Measurements from ENCODE around the gene PERM1.
"Not testable (repeated sequence)": the region's sequence is repeated elsewhere in the genome, so short reads cannot be mapped to it uniquely, and the experiment has no call there.

Gene PERM1

DNA sequence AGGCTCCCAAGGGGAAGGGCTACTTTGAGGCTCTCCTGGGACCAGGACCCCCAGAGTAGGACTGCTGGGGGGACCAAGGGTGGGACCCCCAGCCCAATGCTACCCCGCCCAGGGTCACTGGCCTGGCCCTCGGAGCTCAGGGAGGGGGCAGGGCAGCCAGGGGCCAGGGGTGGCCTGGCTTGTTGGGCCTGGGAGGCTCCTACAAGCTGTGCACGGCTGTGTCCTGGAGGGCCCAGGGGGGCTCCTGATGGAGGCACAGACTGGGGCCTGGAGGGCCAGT lies 15.8 kb upstream of the PERM1 start:
- DNase-seq: no peak

- no peak for DNase-seq
These were observed 15.2 kb upstream of the PERM1 start for GRCh38 chr1:996851-997712.

DNA sequence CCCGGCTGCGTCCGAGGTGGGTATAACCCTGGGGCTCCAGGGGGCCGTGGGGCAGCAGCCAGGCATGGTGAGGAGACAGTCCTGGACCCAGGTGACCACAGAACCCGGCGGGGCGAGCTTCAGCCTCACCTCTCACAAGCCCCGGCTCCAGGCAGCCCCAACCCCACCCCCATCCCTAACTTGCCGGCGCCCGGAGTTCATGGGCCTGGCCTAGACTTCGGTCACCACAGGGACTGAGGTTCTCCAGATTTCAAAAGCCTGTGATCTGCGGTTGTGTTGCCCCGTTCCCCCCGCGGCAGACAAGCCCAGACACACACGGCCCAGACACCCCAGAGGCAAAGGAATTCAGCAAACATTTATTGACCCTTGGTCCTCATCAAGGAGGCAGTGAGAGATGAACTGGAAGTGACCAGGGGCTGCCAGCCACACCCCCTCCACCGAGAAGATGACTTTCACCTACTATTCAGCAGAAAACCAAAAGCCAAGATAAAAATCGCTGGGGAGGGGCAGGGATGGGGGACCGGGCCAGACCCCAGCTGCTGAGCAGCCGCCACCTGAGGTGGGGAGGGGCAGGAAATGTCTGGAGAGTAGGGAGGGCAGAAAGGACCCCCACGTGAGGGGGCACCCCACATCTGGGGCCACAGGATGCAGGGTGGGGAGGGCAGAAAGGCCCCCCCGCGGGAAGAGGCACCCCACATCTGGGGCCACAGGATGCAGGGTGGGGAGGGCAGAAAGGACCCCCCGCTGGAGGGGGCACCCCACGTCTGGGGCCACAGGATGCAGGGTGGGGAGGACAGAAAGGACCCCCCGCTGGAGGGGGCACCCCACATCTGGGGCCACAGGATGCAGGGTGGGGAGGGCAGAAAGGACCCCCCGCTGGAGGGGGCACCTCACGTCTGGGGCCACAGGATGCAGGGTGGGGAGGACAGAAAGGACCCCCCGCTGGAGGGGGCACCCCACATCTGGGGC lies 14.1 kb upstream of the PERM1 start:
- no peak for DNase-seq

DNA sequence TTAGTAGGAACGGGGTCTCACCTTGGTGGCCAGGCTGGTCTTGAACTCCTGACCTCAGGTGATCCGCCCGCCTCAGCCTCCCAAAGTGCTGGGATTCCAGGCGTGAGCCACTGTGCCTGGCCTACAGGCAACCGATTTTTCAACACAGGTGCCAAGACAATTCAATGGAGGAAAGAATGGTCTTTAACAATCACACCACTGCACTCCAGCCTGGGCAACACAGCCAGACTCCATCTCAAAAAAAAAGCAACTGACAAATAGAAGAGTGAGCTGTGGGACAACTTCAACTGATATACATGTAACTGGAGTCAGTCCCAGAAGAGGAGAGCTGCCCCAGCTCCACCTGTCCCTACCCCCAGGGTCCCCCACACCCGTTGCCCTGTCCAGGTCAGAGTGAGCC lies 12.7 kb upstream of the PERM1 start:
- DNase-seq: not testable (repeated sequence)

- no peak for DNase-seq
These were observed 11.6 kb upstream of the PERM1 start for GRCh38 chr1:993379-993995.

DNA sequence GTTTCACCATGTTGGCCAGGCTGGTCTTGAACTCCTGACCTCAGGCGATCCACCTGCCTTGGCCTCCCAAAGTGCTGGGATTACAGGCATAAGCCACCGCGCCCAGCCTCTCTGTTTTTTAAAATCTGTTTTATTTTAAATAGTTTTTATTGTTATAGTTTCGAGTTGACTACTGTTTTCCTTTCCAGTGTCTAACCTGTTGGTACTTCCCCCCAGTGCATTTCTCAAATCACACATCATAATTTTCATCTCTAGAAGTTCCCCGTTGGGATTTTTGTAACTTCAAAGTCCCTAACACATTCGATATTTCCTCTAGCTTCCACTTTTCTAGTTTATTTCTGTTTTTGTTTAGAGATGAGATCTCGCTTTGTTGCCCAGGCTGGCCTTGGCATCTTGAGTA lies 10.5 kb upstream of the PERM1 start:
- DNase-seq: no peak

- no peak for DNase-seq
These were observed 10.0 kb upstream of the PERM1 start for GRCh38 chr1:991895-992294.

- DNase-seq: not testable (repeated sequence)
These were observed 9.4 kb upstream of the PERM1 start for GRCh38 chr1:991275-991674.

DNA sequence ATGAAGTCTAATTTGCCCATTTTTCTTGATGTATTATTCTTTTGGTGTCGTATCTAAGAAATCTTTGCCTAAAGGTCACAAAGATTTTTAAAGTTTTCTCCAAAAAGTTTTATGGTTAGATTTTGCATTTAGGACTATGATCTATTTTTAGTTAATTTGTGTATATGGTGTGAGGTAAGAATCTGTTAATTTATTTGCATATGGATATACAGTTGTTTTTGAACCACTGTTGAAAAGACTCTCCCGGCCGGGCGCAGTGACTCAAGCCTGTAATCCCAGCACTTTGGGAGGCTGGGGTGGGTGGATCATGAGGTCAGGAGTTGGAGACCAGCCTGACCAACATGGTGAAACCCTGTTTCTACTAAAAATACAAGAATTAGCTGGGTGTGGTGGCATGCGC lies 6.2 kb upstream of the PERM1 start:
- not testable (repeated sequence) for DNase-seq

DNA sequence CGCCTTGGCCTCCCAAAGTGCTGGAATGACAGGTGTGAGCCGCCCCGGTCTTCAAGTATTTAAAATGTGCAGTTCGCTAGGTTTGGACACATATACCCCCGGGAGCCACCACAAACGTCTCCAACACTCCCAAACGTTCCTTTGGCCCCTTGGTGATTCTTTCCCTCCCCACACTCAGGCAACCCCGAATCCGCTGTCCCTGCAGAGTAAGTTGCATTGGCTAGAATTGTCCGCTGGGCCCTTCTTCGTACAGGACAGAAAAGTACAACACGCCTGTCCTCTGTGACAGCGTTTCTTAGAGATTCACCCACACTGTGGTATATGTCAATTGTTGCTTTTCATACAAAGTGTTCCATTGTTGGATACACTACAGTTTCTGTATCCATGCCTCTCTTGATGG lies 3.2 kb upstream of the PERM1 start:
- DNase-seq: no peak

DNA sequence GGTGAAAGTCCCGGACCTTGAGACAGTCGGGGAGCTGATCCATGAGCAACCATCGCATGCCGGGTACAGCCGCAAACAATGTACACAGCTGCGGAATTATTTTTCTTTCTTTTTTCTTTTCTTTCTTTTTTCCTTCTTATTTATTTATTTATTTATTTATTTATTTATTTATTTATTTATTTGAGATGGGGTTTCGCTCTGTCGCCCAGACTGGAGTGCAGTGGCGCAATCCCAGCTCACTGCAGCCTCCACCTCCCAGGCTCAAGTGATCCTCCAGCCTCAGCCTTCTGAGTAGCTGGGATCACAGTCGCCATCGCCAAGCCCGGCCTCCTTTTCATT lies 2.6 kb upstream of the PERM1 start:
- no peak for DNase-seq

DNA sequence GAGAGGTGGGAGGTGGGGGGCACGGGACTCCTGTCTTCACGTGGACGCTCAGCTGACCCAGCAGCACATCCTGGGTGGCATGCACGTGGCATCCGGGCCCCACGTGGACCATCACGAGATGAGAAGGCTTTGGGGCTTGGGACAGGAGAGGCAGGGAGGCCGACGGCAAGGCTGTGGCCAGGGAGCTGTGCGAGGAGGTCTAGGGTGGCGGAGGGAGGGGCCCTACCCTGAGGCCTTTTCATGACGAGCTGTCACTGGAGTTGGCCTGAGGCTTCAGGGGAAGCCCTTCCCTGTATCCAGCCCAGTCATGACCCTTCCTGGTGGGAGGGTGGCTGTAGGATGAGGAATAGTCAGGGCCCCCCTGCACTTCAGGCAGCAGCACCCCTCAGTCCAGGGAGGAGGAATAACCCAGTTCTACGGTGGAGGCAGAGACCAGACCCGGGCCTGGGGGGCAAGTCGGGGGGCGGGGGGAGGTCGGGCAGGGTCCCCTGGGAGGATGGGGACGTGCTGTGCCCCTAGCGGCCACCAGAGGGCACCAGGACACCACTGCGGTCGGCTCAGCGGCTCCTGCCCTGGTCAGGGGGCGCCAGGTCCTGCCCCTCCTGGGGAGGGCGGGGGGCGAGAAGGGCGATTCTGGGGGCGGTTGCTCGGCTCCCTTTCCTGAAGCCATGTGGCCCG lies 2.0 kb upstream of the PERM1 start:
- DNase-seq: no peak

DNA sequence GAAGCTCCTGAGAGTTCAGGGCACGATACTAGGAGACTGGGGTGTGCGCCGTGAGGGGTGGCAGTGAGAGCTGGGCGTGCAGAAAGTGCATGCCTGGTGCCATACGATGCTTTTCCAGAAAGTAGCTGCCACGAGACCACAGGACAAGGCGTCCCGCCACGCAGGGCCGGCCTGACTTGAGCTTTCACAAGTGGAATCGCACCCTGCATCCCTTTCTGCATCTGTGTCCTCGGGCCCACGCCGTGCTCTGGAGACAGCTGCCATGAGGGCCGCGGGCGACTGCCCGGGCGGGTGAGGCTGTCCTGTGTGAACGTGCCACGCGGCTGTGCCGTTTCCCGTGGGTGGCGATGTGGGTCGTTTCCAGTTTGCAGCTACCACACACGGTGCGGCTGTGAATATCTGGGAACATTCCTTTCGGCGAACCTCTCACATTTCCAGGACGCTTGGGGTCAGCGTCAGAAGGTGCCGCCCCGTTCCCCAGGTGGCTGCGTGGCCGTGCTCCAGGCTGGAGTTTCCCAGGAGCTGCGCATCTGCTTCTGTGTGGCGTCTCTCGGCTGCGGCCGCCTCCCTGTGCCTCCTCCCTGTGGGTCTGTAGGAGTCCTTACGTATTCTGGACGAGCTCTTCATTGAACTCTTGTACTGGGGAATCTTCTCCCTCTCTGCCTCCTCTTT lies 1.0 kb upstream of the PERM1 start:
- no peak for DNase-seq

DNA sequence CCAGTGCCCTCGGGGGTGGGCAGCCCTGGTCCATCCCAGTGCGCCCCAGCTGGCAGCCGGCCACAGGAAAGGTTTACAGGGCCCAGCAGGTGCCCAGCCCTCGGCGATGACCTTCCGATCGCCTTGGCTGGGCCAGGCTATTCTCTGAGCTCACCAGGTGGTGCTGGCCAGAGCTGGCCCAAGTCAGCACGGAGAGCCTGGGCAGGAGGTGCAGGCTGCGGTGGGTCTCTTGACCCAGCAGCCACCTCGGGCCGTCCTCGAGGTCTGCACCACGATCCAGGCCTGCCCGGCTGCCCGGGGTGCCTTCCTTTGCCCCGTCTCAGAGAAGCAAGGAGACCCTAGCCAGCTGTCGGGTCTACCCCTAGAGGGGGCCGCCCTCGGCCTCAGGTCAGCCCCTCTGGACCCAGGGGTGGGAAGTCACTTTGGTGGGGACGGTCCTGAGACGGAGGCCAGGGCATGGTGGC lies 370 bp downstream of the PERM1 start:
- no peak for DNase-seq

- no peak for DNase-seq
These were observed 1.1 kb downstream of the PERM1 start for GRCh38 chr1:980602-981395.

DNA sequence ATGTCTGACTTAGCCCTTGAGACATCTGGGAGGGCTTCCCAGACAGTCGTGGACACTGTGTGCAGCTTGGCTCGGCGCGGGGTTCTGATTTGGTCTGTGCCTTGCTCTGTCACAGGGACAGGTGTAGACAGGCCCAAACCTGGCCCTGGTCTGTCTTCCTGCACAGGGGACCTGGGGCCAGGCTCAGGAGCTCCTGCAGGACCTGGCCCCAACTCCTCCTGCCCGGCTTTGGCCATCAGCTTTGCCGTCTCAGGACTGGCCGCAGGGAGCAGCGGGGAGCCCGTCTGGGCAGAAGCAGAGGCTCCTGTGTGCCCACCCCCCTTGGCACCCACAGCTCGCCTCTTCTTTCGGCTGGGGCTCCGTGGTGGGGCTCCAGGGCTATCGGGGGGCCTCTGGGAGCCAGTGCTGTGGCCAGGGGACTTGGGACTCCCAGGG lies 1.7 kb downstream of the PERM1 start:
- DNase-seq: no peak

DNA sequence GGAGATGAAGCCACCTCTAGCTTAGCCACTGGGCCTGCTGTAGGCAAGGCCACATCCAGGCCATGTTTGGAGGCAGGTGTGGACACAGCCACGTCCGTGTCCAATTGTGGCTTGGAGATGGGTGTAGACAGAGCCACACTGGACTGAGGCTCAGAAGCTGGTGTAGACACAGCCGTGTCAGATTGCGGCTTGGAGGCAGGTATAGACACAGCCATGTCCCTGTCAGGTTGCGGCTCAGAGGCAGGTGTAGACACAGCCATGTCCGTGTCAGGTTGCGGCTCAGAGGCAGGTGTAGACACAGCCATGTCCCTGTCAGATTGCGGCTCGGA lies 2.2 kb downstream of the PERM1 start:
- DNase-seq: no peak

GRCh38 chr1:978835-979743 lies 2.8 kb downstream of the PERM1 start:
- no peak for DNase-seq

DNA sequence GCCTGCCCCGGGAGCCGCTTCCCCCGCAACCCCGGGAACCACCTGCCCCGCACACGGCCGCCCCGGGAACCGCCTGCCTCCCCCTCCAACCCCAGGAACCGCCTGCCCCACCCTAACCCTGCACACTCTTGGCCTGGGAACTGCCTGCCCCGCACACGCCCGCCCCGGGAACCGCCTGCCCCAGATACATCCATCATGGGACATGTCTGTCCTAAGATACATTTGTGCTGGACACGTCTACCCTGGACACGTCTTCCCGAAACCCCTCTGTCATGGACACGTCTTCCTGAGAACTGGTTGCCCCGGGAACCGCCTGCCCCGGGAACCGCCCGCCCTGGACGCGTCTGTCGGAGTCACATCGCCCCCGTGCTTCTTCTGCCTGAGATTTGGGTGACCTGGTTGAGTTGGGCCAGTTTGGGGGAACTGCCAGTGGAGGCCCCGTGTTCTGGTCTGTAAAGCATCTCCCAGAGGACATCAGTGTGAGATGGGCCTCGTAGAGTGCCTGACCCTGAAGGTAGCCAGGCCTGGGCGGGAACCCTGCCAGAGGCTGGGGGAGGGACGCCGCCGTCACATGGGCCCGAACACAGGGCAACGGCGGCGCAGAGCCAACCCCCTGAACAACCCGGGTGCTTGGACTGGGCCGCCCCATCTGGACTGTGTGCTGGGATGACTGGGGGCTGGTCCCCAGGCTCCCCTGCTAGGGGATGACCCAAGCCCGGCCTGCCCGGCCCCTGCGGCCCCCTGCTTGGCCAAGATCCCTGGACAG lies 3.6 kb downstream of the PERM1 start:
- DNase-seq: no peak

GRCh38 chr1:976791-977190 lies 5.1 kb downstream of the PERM1 start:
- not testable (repeated sequence) for DNase-seq
